Fibroblast of skin of left quadriceps (primary cell): ENCODE measurements around the gene F7.
"Not testable (repeated sequence)": the region's sequence is repeated elsewhere in the genome, so short reads cannot be mapped to it uniquely, and the experiment has no call there.

Experiments used
- DNase-seq, 2 experiments: peaks; one replicate each; pipeline ENCODE4 v3.0.0-alpha.2; 2013; ENCODE audit warnings: low read depth in 2 of 2

Gene F7

DNA sequence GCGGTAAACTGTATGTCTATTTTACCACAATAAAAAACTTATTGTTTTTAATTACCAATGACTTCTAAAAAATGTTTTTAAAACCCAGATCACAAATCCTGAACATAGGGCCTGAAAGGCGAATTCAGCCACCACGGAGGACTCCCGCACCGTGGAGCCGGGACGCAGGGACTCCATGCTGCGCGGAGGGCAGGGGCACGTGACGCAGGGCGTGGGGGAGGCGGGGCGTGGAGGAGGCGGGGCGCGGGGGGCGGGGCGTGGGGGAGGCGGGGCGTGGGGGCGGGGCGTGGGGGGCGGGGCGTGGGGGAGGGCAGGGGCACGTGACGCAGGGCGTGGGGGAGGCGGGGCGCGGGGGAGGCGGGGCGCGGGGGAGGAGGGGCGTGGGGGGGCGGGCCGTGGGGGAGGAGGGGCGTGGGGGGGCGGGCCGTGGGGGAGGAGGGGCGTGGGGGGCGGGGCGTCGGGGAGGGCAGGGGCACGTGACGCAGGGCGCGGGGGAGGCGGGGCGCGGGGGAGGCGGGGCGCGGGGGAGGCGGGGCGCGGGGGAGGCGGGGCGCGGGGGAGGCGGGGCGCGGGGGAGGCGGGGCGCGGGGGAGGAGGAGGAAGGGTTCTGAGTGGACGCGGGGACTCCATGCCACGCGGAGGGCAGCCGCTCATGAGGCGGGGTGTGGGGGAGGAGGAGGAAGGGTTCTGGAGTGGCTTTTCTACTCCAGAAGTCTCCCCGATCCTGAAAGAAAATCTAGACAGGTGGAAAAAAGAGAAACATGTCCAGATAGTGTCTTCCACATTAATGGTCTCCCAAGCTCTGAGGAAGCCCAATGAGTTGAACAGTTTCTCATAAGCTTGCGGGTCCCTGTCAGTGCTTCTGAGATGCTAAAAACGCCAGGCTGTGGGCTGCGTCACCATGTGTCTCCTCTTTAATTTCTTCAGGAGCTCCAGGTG is 48.5 kb downstream of the F7 start:
- DNase-seq: peak; percentile 29 to 39

DNA sequence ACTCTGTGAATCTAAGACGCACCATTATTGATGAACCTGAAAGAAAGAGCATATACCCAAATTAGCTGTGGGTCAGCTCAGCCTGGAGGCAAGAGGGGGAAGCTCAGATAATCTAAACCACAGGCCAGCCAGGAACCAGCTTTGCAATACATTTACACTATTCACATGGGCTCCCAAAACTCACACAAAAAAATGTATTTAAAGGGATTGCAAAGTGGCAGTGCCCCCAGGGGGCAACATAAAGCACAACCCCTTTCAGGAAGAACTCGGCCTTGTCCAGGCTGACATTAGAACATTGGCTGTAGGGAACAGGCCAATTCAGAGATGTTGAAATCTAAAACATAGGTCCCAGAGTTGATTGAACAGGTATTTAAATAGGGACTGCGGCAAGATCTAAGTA is 49.6 kb downstream of the F7 start:
- no peak for DNase-seq

DNA sequence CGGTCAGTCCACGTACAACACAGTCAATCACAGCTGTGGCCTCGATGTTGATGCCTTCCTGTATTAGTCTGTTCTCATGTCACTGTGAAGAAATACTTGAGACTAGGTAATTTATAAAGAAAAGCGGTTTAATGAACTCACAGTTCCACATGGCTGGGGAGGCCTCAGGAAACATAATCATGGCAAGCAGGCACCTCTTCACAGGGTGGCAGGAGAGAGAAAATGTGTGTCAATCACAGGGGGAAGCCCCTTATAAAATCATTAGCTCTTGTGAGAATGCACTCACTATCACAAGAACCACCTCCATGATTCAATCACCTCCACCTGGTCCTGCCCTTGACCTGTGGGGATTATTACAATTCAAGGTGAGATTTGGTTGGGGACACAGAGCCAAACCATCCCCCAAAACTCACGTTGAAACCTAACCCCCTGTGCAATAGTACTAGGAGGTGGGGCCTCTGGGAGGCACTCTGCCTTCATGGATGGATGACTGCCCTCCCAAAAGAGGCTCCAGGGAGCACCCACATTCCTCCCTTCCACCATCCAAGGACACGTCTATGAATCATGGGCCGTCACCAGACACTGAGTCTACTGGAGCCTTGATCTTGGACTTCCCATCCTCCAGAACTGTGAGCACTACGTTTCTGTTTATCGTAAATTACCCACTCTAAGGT is 50.5 kb downstream of the F7 start:
- DNase-seq: no peak

DNA sequence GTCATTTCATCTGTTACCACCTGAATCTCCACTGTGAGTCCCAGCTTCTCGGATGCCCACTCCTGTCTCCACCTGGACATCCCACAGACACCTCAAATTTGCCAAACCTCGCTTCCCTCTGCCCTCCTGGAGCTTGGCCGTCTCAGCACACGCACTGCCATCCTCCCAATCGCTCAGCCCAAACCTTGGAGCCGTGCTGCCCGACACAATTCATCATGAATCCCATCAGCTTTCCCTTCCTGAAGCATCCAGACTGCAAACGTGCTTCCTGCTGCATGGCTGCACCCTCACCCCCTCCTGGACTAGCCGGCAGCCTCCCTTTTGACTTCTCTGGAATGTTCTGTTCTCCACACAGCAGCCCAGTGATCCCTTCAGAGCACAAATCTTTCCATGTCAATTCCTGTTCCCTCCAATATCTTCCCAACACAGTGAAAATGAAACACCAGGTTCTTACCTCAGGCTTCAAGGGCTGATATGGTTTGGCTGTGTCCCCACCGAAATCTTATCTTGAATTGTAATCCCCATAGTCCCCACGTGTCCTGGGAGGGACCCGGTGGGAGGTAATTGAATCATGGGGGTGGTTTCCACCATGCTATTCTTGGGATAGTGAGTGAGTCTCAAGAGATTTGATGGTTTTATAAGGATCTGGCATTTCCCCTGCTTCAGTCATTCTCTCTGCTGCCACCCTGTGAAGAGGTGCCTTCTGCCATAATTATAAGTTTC is 51.8 kb downstream of the F7 start:
- no peak for DNase-seq

DNA sequence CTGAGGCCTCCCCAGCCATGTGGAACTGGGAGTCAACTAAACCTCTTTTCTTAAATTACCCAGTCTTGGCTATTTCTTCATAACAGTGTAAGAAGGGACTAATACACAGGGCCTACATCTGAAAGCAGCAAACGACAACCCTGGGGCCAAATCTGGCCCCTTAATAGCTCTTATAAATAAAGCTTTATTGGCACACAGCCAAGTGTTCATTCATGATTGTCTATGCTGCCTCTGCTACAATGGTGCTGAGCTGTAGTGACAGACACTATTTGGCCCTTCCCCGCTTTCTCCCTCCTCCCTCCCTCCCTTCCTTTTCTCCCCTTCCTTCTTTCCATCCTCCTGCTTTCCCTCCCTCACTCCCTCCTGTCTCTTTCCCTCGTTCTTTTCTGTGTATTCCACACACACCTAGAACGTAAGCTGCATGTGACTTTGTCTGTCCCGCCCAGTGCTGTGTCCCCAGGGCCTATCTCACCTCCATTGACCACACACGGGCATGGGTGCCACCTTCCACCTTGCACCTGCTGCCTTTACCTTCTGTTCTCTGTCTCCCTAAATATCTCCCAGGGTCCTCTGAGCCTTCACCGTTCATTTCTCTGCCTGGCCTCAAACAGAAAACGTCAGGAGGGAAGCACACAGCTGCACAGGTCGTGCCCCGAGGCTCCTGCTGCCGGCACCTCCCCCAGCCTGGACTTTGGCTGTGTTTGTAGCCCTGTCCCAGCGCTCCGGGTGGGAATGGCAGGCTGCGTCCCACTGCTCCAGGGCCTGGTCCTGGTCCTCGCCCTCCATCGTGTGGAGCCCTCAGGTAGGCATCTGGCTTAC is 52.5 kb downstream of the F7 start, which contains the start of gene PROZ:
TSS of gene PROZ (plus strand) at position 720 of the 819 bp plus-strand sequence. CDS start at position 733, 13 bp downstream.
- DNase-seq: no peak

DNA sequence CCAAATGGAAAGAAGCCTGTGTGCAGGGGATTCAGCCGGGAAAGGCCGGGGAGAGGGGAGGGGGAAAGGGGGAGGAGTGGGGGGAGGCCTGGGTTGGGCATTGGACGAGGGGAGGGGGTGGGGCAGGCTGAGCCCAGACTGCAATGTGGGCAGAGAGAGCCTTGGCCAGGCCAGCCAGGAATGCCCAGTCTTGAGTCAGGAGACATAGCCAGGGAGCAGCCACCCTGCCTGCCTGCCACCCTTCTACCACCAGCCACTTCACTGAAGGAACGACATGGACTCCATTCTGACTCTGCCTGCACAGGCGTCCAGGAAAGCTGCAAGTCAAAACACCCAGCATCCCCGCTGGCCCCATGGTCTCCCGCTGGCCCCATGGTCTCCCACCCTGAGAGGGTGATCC is 53.4 kb downstream of the F7 start:
- DNase-seq: no peak

DNA sequence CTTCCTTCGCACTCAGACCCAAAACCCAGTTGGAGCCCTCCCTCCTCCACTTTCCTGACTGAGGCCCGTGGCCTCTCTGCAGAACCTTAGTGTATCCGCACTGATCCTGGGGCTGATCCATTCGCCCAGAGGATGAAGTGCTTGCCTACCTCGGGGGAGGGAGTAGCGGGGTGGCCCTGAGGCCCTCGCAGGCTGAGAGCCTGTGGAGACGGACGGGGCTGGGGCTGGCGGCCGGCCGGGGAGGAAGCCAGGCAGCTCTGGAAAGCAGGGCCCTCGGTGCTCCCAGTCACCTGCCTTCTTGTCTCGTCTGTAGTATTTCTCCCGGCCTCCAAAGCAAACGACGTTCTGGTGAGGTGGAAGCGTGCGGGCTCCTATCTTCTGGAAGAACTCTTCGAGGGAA is 54.1 kb downstream of the F7 start:
- no peak for DNase-seq

DNA sequence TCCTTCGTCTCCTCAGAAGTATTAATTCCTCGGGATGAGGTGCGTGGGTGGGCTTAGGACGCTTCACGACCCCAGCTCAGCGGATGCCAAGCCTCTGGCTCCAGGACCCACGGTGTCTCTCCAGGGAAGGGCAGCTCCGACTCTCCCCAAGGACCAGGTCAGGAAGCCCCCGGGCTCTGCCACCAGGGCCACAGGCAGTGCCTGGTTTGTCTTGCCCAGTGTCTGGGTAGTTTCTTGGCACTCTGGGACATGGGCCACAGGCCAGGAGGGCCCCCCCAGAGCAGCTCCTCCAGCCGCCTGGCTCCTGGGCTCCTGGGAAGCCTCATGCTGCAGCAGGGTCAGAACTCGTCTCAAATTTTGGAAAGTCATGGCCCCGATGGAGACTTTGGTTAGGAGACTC is 55.4 kb downstream of the F7 start:
- no peak for DNase-seq

DNA sequence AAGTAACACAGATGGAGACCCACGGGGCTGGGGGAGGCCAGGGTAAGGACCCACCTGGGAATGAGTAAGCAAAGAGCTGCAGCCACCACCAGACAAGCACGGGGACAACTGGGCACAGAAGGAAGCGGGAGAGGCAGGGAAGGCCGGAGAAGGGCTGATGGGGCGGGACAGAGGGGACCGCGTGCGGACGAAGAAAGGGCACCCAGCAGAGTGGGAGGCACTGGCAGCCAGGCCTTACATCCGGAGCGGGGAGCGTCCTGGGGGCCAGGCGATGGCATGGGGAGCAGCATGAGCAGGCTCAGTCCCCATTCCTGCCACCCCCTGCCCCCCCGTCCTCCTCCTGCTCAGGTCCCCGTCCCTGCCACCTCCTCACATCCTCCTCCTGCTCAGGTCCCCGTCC is 55.8 kb downstream of the F7 start:
- DNase-seq: no peak

DNA sequence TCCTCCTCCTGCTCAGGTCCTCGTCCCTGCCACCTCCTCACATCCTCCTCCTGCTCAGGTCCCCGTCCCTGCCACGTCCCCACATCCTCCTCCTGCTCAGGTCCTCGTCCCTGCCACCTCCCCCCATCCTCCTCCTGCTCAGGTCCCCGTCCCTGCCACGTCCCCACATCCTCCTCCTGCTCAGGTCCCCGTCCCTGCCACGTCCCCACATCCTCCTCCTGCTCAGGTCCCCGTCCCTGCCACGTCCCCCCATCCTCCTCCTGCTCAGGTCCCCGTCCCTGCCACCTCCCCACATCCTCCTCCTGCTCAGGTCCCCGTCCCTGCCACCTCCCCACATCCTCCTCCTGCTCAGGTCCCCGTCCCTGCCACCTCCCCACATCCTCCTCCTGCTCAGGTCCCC is 56.4 kb downstream of the F7 start:
- DNase-seq: not testable (repeated sequence)

DNA sequence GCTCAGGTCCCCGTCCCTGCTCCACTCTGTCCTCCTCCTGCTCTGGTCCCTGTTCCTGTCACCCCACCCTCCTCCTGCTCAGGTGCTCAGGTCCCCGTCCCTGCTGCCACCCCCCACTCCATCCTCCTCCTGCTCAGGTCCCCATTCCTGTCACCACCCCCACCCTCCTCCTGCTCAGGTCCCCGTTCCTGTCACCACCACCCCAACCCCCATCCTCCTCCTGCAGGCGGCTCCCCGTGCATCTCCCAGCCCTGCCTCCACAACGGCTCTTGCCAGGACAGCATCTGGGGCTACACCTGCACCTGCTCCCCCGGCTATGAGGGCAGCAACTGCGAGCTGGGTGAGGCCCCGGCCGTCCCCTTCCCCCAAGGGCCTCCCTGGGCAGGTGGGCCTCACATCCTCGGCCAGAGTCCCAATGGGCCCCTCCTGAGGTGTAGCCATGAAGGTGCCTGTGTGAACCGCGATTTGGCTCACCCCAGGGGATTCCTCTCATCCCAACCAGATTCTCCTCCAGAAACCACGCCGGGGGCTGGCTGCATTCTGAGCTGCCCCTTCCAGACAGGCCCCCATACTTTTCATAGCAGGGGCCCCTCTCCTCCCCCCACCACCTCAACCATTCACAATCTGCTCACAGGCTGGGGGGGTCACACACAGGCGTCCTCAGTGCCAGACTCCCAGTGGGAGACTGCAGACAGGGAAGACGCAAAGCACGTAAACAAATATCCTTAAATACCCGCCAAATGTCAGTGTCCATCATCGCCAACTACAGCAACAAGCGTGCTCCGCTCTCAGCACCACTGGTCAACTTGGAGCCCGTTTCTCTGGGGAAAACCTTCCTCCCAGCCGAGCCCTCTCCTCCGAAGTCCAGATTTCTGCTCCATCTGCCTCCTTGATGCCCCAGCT is 57.4 kb downstream of the F7 start:
- DNase-seq: no peak

DNA sequence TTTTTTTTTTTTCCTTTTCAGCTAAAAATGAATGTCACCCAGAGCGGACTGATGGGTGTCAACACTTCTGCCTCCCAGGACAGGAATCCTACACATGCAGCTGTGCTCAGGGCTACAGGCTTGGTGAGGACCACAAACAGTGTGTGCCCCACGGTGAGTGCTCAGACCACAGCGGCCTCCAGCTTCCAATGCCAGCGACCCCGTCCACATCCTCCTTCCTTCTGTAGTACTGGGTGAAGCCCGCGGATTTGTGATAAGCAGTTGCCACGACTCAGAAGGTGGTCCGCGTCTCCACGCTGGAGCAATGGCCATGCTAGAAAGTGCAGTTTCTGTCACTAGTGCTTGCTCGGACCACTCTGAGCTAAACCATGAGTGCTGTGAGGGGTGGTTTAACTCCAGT is 58.9 kb downstream of the F7 start:
- no peak for DNase-seq

DNA sequence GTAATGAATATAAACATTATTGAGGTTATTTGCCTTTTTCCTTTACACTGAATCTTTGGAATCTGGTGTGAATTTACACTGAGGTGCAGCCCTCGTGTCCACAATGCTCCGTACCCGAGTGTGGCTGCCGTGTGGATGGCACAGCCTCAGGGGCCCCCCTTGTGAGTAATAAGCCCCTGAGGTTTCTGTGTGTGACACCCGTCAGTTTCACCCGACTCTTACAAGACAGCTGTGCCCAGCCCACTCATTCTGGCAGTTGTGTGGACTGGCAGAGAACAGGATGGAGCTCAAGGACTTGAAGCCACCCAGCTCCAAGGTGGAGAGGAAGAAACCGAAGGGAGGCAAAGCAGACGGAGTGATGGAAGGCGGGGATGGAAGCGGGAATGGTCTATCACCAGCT is 60.7 kb downstream of the F7 start:
- DNase-seq: no peak

DNA sequence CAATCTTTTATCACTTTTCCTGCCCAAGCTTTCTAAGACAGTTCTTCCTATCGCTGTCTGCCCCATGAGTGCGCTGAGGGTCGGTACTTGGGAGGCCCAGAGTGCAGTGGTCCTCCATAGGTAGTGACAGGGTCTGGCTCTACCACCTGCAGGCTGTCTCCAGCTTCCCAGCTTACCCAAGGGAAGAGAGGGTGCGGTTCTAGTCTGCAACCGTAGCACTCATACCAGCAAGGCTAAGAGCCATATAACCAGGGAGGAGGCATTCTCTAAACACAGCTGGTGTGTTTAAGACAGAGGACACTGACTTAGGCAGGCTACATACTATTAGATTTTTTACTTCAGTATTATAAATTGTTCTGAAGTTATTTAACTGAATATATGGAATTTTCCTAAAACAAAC is 61.1 kb downstream of the F7 start:
- no peak for DNase-seq

DNA sequence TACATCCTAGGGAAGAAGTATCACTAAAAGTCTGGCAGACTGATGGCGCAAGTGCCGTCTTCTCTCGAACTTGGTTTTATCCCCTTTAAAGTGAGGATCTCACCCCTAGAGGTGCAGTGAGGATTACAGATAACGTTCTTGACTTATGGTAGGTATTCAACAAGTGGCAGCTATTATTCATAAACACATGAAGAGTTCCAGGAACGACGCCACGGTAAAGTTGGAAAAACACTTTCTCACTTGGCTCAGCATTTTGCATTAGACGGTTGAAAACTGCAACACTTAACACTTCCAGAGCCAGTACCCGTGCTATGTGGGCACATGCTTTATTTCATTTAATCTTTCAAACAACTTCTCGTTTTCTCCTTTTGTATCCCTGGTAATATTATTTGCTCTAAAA is 61.6 kb downstream of the F7 start:
- no peak for DNase-seq

DNA sequence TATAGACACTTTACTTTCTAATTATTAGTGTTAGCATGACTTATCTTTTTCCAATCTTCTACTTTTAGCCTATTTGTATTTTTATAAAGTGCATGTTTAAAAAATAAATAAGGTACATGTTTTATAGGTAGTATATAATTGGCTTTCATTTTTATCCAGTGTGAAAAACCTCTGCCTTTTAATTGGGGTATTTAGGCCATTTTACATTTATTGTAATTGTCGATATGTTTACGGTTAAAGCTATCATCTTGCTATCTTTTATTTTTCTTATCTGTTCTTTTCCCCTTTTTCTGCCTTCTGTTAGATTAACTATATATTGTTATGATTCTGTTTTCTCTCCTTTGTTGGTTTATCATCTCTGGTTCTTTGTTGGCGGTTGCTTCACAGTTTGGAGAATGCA is 62.0 kb downstream of the F7 start:
- DNase-seq: no peak

DNA sequence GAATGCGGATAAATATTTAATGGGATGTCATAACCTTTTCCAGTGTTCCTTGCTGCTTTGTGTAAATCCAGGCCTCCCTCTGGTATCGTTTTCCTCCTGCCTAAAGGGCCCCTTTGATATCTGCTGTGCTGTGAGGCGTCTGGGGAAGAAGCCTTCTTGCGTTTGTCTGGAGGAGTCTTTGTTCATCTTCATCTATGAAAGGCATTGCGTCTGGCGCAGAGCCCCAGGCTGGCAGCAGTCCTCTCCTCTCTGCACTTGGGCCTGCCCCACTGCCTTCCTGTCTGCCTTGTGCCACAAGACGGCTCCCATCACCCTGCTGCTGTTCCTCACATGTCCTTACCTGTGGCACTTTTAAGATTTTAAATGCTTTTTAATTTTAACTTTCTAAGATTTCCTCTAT is 62.6 kb downstream of the F7 start:
- no peak for DNase-seq

DNA sequence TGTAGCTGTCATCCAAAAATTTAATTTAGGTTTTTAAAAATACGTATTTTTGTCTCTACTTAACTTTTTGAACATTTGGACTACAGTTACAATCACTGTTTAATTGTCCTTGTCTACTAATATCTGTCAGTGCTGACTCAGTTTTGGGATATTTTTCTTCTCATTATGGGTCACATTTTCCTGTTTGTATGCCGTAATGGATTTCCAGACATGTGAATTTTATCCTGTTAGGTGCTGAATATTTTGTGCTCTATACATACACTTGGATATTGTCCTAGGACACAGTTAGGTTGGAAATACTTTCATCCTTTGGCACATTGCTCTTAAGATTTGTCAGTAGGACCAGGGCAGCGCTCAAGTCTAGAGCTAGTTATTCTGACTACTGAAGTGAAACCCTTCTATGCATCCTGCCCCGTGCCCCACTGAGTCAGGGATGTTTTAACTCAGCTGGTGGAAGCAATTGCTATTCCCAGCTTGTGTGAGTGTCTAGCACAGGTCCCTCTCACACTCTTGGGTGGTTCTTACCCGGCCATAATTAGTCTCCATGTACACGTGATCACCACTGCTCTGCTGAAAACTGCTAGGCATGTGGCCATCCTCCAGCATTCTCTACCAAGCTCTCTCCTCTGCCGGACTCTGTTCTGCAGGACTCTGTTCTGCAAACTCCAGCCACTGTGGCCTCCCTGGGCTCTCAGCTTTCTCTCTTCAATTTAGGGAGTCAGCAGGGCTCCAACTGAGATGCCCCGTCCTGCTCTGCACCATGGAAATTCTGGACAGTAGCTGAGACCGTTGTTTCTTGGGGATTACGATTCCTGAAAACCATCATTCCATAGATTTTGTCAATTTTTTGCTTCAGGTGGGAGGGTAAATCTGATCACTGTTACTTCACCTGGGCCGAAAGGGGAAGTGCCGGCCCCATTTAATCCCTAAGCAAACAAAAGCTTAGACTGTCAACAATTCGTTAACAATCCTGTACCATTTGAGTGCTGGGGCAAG is 64.0 kb downstream of the F7 start:
- DNase-seq: no peak
